Stomach (tissue), 9 donors: Measurements from ENCODE around the gene S100A2. TPM values are rescaled to one million over a fixed set of nuclear protein-coding genes. Genes with fewer than 3 reads are reported as not detected.
A peak's percentile ranks its signal among the peaks of the same experiment; 100 is the strongest.

Source experiments
- DNase-seq, 2 donors: peaks; one replicate each; pipeline versions ENCODE4 v3.0.0 to v3.0.0-alpha.2; 2013 to 2019
- H3K27ac ChIP-seq, 5 donors: fragments of 200-600 bp in 4 of 5; sonication (generic) in 4 of 5; one replicate each; pipeline ENCODE4 v1.5.1; 2013 to 2019; ENCODE audit warnings: mild to moderate bottlenecking in 1 of 5, moderate library complexity in 1 of 5
- H3K27me3 ChIP-seq, 3 donors: fragments of 200-600 bp; sonication (generic); one replicate each; pipeline ENCODE4 v1.5.1; 2017 to 2019; ENCODE audit warnings: mixed run types in 1 of 3
- H3K36me3 ChIP-seq, 4 donors: fragments of 200-600 bp; sonication (generic); 1 replicate in 3 of 4; 2 replicates in 1 of 4; pipeline ENCODE4 v1.5.1; 2016 to 2019
- H3K4me1 ChIP-seq, 4 donors: fragments of 200-600 bp; sonication (generic); one replicate each; pipeline ENCODE4 v1.5.1; 2016 to 2019
- H3K4me3 ChIP-seq, 4 donors: fragments of 200-600 bp; sonication (generic) in 3 of 4; one replicate each; pipeline ENCODE4 v1.5.1; 2016 to 2019; ENCODE audit warnings: mild to moderate bottlenecking in 1 of 4
- H3K9me3 ChIP-seq, 4 donors: fragments of 200-600 bp; sonication (generic); one replicate each; pipeline ENCODE4 v1.5.1; 2016 to 2019
- EP300 ChIP-seq: sonication (generic); formaldehyde crosslinking; IDR thresholded peaks from one replicate; pipeline ENCODE4 v1.6.1; 2017; ENCODE audit warnings: antibody characterized with exemption
- POLR2A ChIP-seq, 4 donors: fragments of 450-650 bp; IDR thresholded peaks; one replicate each; pipeline ENCODE4 v1.6.1; 2016; ENCODE audit warnings: antibody characterized with exemption in 4 of 4, control low read depth in 2 of 4, mild to moderate bottlenecking in 1 of 4, moderate library complexity in 1 of 4
- POLR2AphosphoS5 ChIP-seq, 3 donors: sonication (generic); formaldehyde crosslinking; IDR thresholded peaks; one replicate each; pipeline ENCODE4 v1.6.1; 2016; ENCODE audit warnings: antibody characterized with exemption in 3 of 3
- WGBS, 5 donors: extraction: QIAGEN DNeasy Blood & Tissue Kit in 3 of 5; methylation state at CpG; one replicate each; pipeline versions ENCODE4 v1.1.5 to v1.1.7; 2013 to 2018; 5-methylcytosine and 5-hydroxymethylcytosine counted together
- intact Hi-C: fragments of 100-400 bp; cut with DNase I; formaldehyde crosslinking; loops from one replicate; pipeline ENCODE4 v1.15.1; 2023; ENCODE audit warnings: low total_unique reads
- polyA plus RNA-seq, 3 donors: library from polyadenylated mRNA; stranded (reverse); fragments of 200-250 nt; gene quantifications; one replicate each; pipeline ENCODE4 v1.2.3, GENCODE V29; 2013
- total RNA-seq, 5 donors: library from RNA; depleted of rRNA; stranded (reverse); fragments of >200 nt; gene quantifications; one replicate each; pipeline versions ENCODE4 v1.1.0 to v1.2.3, GENCODE V29; 2014 to 2016
- TF ChIP-seq, protein P1 (sequence below), 7 experiments: fragments of 450-650 bp in 4 of 7; fragments of 200-600 bp in 3 of 7; sonication (generic) in 3 of 7; IDR thresholded peaks; one replicate each; pipeline ENCODE4 v1.5.1; 2016 to 2019; ENCODE audit warnings: antibody characterized with exemption in 7 of 7, control low read depth in 2 of 7, mild to moderate bottlenecking in 1 of 7
- donor health status: healthy with polysubstance abuse.
- donor health status: Bipolar disorder and iron deficiency.
- donor health status: healthy.

The S100A2 gene
- total and polyA plus RNA-seq, 8 donors, result 2.2 to 1,809 (median 8.3) TPM; not detected in 3

DNA sequence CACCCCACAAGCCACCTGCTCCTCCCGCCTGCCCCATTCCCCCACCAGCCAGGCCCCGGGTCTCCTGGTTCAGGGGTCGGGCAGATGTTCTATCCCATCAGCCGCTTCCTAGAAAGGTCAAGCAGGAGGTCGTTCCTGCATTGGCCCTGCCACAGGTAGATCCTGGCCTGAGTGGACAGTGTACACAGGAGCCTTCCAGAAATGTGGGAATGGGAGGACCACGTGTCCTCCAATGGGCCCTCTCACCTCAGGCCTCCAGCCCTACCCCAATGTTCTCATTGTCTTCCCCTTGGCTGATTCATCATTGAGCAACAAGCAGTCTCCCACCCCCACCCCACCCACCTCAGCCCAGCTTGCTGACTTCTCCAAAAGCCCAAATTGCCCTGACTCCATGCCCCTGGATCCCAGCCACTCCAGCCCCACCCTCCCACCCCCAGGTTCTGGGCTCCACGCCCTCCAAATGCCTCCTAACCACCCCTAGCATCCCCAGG, 45.2 kb upstream of the S100A2 start:
- intact Hi-C loops, result no loop called here
- WGBS, 5 donors, result 59 to 82% (median 74%) methylated on average over 6 to 7 of the region's 7 CpGs

DNA sequence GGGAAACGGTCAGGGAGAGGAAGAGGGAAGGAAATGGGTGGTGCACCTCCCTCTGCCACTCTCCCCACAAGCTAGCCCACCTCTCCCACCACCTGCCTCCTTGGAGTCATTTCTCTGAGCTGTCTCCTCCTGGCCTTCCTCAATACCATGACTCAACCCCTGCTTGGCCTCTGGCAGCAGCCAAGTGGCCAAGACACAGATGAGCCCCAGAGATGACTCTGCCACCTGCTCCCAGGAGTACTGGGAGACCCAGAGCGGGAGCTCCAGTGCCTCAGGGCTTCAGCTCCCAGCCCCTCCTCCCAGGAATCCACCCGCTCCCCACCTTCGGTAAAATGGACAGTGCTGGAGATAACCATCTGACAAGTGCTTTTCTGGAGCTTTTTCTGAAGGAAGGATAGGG, 44.7 kb upstream of the S100A2 start:
- H3K4me3 ChIP-seq, result peak overlapping the region in 3 of 4 donors; percentile 54 to 76 (median 67)
- peak in 1 of 2 donors; percentile 16 for DNase-seq
- 49 to 69% (median 67%) methylated on average over 4 of the region's 4 CpGs for WGBS, 5 donors
- H3K27ac ChIP-seq, result peak overlapping the region; percentile 3 to 90 (median 88)
- peaks cover 17 to 28% (median 27%) of the 10 kb centered on the region in 4 donors for H3K36me3 ChIP-seq
- H3K9me3 ChIP-seq, result no peaks in the 10 kb centered on the region
- TF ChIP-seq POLR2A (IDR thresholded peaks at IDR 0.05) (no peak), POLR2AphosphoS5 (IDR thresholded peaks at IDR 0.05) (no peak), EP300 (no peak)
- TF ChIP-seq, protein P1, sequence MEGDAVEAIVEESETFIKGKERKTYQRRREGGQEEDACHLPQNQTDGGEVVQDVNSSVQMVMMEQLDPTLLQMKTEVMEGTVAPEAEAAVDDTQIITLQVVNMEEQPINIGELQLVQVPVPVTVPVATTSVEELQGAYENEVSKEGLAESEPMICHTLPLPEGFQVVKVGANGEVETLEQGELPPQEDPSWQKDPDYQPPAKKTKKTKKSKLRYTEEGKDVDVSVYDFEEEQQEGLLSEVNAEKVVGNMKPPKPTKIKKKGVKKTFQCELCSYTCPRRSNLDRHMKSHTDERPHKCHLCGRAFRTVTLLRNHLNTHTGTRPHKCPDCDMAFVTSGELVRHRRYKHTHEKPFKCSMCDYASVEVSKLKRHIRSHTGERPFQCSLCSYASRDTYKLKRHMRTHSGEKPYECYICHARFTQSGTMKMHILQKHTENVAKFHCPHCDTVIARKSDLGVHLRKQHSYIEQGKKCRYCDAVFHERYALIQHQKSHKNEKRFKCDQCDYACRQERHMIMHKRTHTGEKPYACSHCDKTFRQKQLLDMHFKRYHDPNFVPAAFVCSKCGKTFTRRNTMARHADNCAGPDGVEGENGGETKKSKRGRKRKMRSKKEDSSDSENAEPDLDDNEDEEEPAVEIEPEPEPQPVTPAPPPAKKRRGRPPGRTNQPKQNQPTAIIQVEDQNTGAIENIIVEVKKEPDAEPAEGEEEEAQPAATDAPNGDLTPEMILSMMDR (IDR thresholded peaks at IDR 0.05), result no peak
- intact Hi-C loops, result no loop called here
- peaks cover 43 to 70% (median 60%) of the 10 kb centered on the region in 4 donors for H3K4me1 ChIP-seq
- no peaks in the 10 kb centered on the region for H3K27me3 ChIP-seq

More for the DNA sequence above, 45.2 kb upstream of the S100A2 start:
- H3K4me1 ChIP-seq, result peaks cover 45 to 75% (median 64%) of the 10 kb centered on the region in 4 donors
- H3K27me3 ChIP-seq, result no peaks in the 10 kb centered on the region
- H3K36me3 ChIP-seq, result peaks cover 17 to 22% (median 22%) of the 10 kb centered on the region in 4 donors
- DNase-seq, result no peak
- H3K4me3 ChIP-seq, result peak overlapping the region in 3 of 4 donors; percentile 54 to 76 (median 67)
- H3K27ac ChIP-seq, result peak overlapping the region in 4 of 5 donors; percentile 87 to 90 (median 88)
- TF ChIP-seq, protein P1 (IDR thresholded peaks at IDR 0.05), result no peak
- TF ChIP-seq EP300, result no peak
- H3K9me3 ChIP-seq, result no peaks in the 10 kb centered on the region

DNA sequence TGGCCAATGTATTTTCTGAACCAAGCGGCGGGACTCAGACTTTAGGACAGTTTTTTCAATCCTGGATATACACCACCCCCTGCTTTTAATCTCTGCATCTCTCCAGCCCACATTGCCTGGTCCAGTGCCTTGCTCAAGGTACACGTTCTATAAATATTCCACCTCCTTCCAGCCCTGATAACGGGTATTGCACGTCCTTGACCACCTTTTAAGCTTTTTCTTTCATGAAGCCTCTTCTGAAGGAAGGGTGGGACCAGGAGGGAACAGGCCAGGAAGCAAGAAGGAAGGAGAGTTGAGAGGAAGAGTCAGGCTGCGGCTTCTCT, 43.9 kb upstream of the S100A2 start:
- Histone ChIP-seq H3K9me3 (no peaks in the 10 kb centered on the region), H3K27ac (peak overlapping the region; percentile 4 to 90 (median 88)), H3K4me3 (peak overlapping the region in 2 of 4 donors; percentile 34 to 67), H3K36me3 (peaks cover 17 to 31% (median 30%) of the 10 kb centered on the region in 4 donors), H3K4me1 (peaks cover 43 to 63% (median 56%) of the 10 kb centered on the region in 4 donors), H3K27me3 (no peaks in the 10 kb centered on the region)
- TF ChIP-seq POLR2A (IDR thresholded peaks at IDR 0.05), result no peak
- TF ChIP-seq POLR2AphosphoS5 (IDR thresholded peaks at IDR 0.05), result no peak
- TF ChIP-seq, protein P1 (IDR thresholded peaks at IDR 0.05), result no peak
- TF ChIP-seq EP300, result no peak
- intact Hi-C loops, result loop anchor here (5.0 kb wide), 1 partner anchor 37 kb away; no protein-coding TSS in a partner anchor
- no peak for DNase-seq
- 41 to 49% (median 47%) methylated on average over 6 of the region's 6 CpGs for WGBS, 5 donors

DNA sequence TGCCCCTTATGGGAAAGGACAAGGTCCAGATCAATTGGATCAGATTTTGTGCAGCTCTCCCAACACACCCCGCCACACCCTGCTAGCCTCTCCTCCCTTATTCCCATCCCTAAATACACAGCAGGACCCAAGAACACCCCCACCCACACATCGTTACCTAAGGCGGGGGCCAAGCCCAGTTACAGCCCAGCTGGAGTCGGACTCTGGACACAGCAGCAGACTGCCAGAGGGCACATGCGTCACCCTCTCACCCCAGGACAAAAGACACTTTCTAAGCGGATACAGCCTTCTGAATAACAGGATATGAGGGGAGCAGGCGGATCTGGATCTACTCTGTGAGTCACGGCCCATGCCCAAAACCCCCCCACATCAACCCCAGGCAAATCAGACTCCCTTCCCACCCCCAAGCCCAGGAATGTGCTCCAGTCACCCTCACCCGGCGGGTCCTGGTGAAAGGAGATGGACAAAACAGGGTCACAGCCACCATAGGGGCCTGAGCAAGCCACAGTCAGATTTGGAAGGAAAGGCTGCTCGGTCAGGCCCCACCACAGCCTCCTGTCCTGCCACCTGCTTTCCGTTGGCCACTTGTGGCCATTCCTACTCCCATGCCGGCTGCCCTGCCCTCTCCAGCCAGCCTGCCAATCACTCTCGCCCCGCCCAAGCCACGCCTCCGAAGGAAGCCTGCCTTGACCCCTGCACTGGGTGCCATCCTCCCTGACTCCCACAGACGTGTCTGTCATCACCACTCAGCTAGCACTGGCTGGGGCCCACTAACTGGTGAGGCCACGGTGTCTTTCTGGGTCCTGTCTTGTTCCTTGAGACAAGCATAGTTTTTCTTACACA, 43.3 kb upstream of the S100A2 start:
- H3K27me3 ChIP-seq, result no peaks in the 10 kb centered on the region
- WGBS, 5 donors, result 30 to 43% (median 35%) methylated on average over 19 of the region's 19 CpGs
- H3K36me3 ChIP-seq, result peaks cover 17 to 31% (median 30%) of the 10 kb centered on the region in 4 donors
- peak; percentile 67 to 92 for DNase-seq
- intact Hi-C loops, result loop anchor here (5.0 kb wide), 1 partner anchor 37 kb away; no protein-coding TSS in a partner anchor
- H3K9me3 ChIP-seq, result no peaks in the 10 kb centered on the region
- peak overlapping the region; percentile 27 to 67 (median 34) for H3K4me3 ChIP-seq
- peaks cover 43 to 58% (median 53%) of the 10 kb centered on the region in 4 donors for H3K4me1 ChIP-seq
- TF ChIP-seq, protein P1 (IDR thresholded peaks at IDR 0.05), result no peak
- TF ChIP-seq POLR2AphosphoS5 (IDR thresholded peaks at IDR 0.05), result peak; percentile 70 to 84 (median 77)
- H3K27ac ChIP-seq, result peak overlapping the region; percentile 68 to 90 (median 88)
